HepG2 (cell line): Measurements from ENCODE around the gene SMURF2. TPM values are rescaled to one million over a fixed set of nuclear protein-coding genes. Genes with fewer than 3 reads are reported as not detected.

Source experiments
- ATAC-seq: fragments of 200-7000 bp; cut with Tn5 transposase; 3 replicates; pipeline ENCODE4 v1.9.1; 2020; ENCODE audit warnings: mild to moderate bottlenecking, moderate library complexity
- BruUV-seq: library from RNA; stranded (reverse); fragments of 400-500 nt; replicated peaks from 2 replicates; lab custom pipeline; 2021; lab: Mats Ljungman, UMichigan
- CTCF ChIA-PET: fragments of 300-600 bp; formaldehyde crosslinking; extraction: SDS; loops from one replicate; lab custom pipeline; 2021; ENCODE audit warnings: low total read pairs, inconsistent platforms, low intra/inter-chr PET ratio; lab: Yijun Ruan, JAX
- POLR2A ChIA-PET: fragments of 350-600 bp; sonication (Branson Sonifier 250); formaldehyde crosslinking; loops from one replicate; lab custom pipeline; 2020; ENCODE audit warnings: antibody characterized with exemption, inconsistent platforms; lab: Yijun Ruan, JAX
- DNase-seq: peaks from one replicate; pipeline ENCODE4 v3.0.0-alpha.2; 2015; ENCODE audit warnings: low spot score
- FAIRE-seq: peaks from 3 replicates; lab custom pipeline; 2011; peaks lifted over from hg19 to GRCh38; lab: Jason Lieb, UNC
- H2AFZ ChIP-seq: one replicate; pipeline ENCODE4 v1.6.1; 2011; ENCODE audit warnings: low read length, inconsistent platforms
- H3K27ac ChIP-seq: fragments of 300-600 bp; 3 replicates; pipeline ENCODE4 v1.8.0; 2011; ENCODE audit warnings: mixed run types, mild to moderate bottlenecking, mixed read lengths, low read length, inconsistent platforms; ENCODE audit not compliant: insufficient read depth; ENCODE audit errors: extremely low read length
- H3K27me3 ChIP-seq, 2 experiments: fragments of 200-600 bp in 1 of 2; 2 replicates in 1 of 2; 3 replicates in 1 of 2; pipeline versions ENCODE4 v1.6.0 to v1.8.0; 2011; ENCODE audit warnings: low read length in 2 of 2, mild to moderate bottlenecking in 2 of 2, moderate library complexity in 2 of 2, inconsistent platforms in 1 of 2; ENCODE audit not compliant: insufficient read depth in 2 of 2, control insufficient read depth in 1 of 2
- H3K36me3 ChIP-seq, 2 experiments: fragments of 200-600 bp in 1 of 2; replicated peaks in 1 of 2; 2 replicates in 1 of 2; 3 replicates in 1 of 2; pipeline versions ENCODE4 v1.5.1 to v1.8.0; 2011; ENCODE audit warnings: low read length in 2 of 2, inconsistent platforms in 1 of 2; ENCODE audit not compliant: insufficient read depth in 2 of 2, control insufficient read depth in 1 of 2
- H3K4me1 ChIP-seq: 2 replicates; pipeline ENCODE4 v1.5.1; 2012; ENCODE audit warnings: low read length, inconsistent platforms; ENCODE audit not compliant: insufficient read depth
- H3K4me2 ChIP-seq: 2 replicates; pipeline ENCODE4 v1.6.0; 2011; ENCODE audit warnings: low read depth, low read length, inconsistent platforms
- H3K4me3 ChIP-seq, 3 experiments: fragments of 200-600 bp in 1 of 3; sonication (generic), shearing (Covaris generic) in 1 of 3; replicated peaks in 1 of 3; 2 replicates each; pipeline ENCODE4 v1.5.1; 2011 to 2016; ENCODE audit warnings: low read length in 3 of 3, inconsistent platforms in 2 of 3, low read depth in 2 of 3, mild to moderate bottlenecking in 2 of 3, control low read depth in 1 of 3, mixed read lengths in 1 of 3; ENCODE audit not compliant: insufficient read depth in 1 of 3
- H3K79me2 ChIP-seq: one replicate; pipeline ENCODE4 v1.6.1; 2011; ENCODE audit warnings: low read length, inconsistent platforms; ENCODE audit not compliant: insufficient read depth
- H3K9ac ChIP-seq: 2 replicates; pipeline ENCODE4 v1.6.0; 2011; ENCODE audit warnings: mild to moderate bottlenecking, low read depth, low read length, inconsistent platforms; ENCODE audit not compliant: insufficient read depth
- H3K9me3 ChIP-seq: 2 replicates; pipeline ENCODE4 v1.5.1; 2012; ENCODE audit warnings: mild to moderate bottlenecking, low read length
- H4K20me1 ChIP-seq: 2 replicates; pipeline ENCODE4 v1.6.0; 2011; ENCODE audit warnings: inconsistent platforms, mild to moderate bottlenecking, low read length, moderate library complexity; ENCODE audit not compliant: insufficient read depth
- CENPT ChIP-seq: sonication (generic); formaldehyde crosslinking; IDR thresholded peaks from 2 replicates; pipeline ENCODE4 v1.8.0; 2022; ENCODE audit warnings: low read depth, mild to moderate bottlenecking, moderate library complexity, missing genetic modification reagents
- MXI1 ChIP-seq: IDR thresholded peaks from 3 replicates; pipeline ENCODE4 v1.6.1; 2012; ENCODE audit warnings: low read depth, low read length, inconsistent platforms, borderline replicate concordance
- RBM22 ChIP-seq: fragments of 200-400 bp; formaldehyde crosslinking; optimal IDR thresholded peaks from 2 replicates; pipeline ENCODE3; 2017; ENCODE audit warnings: mild to moderate bottlenecking, low read length, moderate library complexity
- REXO4 ChIP-seq: sonication (generic); formaldehyde crosslinking; IDR thresholded peaks from 2 replicates; pipeline ENCODE4 v1.8.0; 2022; ENCODE audit warnings: missing genetic modification reagents, mild to moderate bottlenecking, borderline replicate concordance
- WGBS: methylation state at CpG from one replicate; pipeline ENCODE4 v1.1.6; 2017; ENCODE audit warnings: low lambda C conversion rate; 5-methylcytosine and 5-hydroxymethylcytosine counted together
- in situ Hi-C: cut with HindIII; loops from 2 replicates; pipeline ENCODE4 v1.10.0; 2017; ENCODE audit warnings: low pct_unique_long_range_greater_than_20kb; ENCODE audit not compliant: extremely low pct_ligation_motif_present
- intact Hi-C: fragments of 100-400 bp; cut with micrococcal nuclease; formaldehyde crosslinking; loops from one replicate; pipeline ENCODE4 v1.10.0; 2022; ENCODE audit not compliant: unreplicated experiment
- polyA plus RNA-seq, 8 experiments: library from polyadenylated mRNA; depleted of rRNA in 3 of 8; stranded (reverse) in 7 of 8; unstranded in 1 of 8; fragments of >200 nt; fragmentation: Illumina TruSeq in 4 of 8; extraction: Trizol in 4 of 8; gene quantifications; 2 replicates each; pipeline versions ENCODE4 v1.2.1 to v1.2.3, GENCODE V29; 2011 to 2016; ENCODE audit warnings: low read depth in 4 of 8, missing spikeins in 1 of 8, mixed read lengths in 1 of 8; ENCODE audit not compliant: insufficient read depth in 1 of 8
- total RNA-seq, 5 experiments: library from RNA; depleted of rRNA; stranded (reverse); fragments of >200 nt; fragmentation: Illumina TruSeq; extraction: Trizol; gene quantifications; 2 replicates each; pipeline ENCODE4 v1.2.3, GENCODE V29; 2016; ENCODE audit warnings: low read depth in 1 of 5
- TF ChIP-seq, protein P1 (sequence below): sonication (generic); formaldehyde crosslinking; IDR thresholded peaks from 2 replicates; pipeline ENCODE4 v1.4.0; 2020; ENCODE audit warnings: missing genetic modification reagents, borderline replicate concordance

SMURF2 gene
- total and polyA plus RNA-seq, 2 of the 13 experiments (the other 11 are each of a cell fraction or from before 2014, with no cell fraction given): 14.9 to 24.3 TPM

DNA sequence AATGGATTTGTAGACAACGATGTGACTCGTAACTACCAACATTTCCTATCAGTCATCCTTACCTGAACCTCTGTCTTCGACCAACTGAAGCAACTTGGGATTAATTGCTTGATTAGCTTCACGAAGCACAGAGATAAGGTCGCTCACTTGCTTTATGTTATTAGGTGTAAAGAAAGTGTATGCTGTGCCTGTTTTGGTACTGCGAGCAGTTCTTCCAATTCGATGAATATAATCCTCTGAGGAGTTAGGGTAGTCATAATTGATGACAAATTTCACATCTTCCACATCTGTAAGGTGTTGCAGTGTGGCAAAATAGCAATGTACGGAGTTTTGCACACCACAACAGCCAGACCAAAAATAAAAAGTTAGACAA, 161.6 kb downstream of the SMURF2 start:
- Histone ChIP-seq H3K4me3 (no peak overlapping the region), H3K27me3 (no peaks in the 10 kb centered on the region; a peak in 1 of 5 replicates), H3K79me2 (peaks cover 40% of the 10 kb centered on the region), H3K4me1 (peaks cover 78% of the 10 kb centered on the region), H3K4me2 (no peak overlapping the region), H3K36me3 (peaks cover 26 to 56% of the 10 kb centered on the region in 2 experiments), H4K20me1 (peaks cover 53% of the 10 kb centered on the region), H3K9me3 (no peaks in the 10 kb centered on the region), H3K9ac (no peak overlapping the region), H2AFZ (no peak overlapping the region)
- no peak for DNase-seq
- 97% methylated on average over 8 of the region's 8 CpGs for WGBS
- in situ Hi-C loops: loop anchor here (10.0 kb wide), 1 partner anchor 656 kb away; the partner anchor contains the start of gene SMARCD2
- intact Hi-C loops: no loop called here
- no peak for FAIRE-seq
- no TSS peak for BruUV-seq
- POLR2A ChIA-PET: no interaction called here
- TF ChIP-seq CENPT (no peak), REXO4 (CRISPR knock-in tag) (no peak), RBM22 (peak; percentile 12), MXI1 (0 out of 3 replicates have a peak, but pooled peaks have one; percentile 25)
- TF ChIP-seq, protein P1, sequence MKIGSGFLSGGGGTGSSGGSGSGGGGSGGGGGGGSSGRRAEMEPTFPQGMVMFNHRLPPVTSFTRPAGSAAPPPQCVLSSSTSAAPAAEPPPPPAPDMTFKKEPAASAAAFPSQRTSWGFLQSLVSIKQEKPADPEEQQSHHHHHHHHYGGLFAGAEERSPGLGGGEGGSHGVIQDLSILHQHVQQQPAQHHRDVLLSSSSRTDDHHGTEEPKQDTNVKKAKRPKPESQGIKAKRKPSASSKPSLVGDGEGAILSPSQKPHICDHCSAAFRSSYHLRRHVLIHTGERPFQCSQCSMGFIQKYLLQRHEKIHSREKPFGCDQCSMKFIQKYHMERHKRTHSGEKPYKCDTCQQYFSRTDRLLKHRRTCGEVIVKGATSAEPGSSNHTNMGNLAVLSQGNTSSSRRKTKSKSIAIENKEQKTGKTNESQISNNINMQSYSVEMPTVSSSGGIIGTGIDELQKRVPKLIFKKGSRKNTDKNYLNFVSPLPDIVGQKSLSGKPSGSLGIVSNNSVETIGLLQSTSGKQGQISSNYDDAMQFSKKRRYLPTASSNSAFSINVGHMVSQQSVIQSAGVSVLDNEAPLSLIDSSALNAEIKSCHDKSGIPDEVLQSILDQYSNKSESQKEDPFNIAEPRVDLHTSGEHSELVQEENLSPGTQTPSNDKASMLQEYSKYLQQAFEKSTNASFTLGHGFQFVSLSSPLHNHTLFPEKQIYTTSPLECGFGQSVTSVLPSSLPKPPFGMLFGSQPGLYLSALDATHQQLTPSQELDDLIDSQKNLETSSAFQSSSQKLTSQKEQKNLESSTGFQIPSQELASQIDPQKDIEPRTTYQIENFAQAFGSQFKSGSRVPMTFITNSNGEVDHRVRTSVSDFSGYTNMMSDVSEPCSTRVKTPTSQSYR (CRISPR knock-in tag): no peak
- TF ChIP-seq, all 625 proteins: peak for 2
- no peak for ATAC-seq
- no peak overlapping the region for H3K27ac ChIP-seq
- CTCF ChIA-PET: no interaction called here
